Colon (tissue), 2 donors: ENCODE measurements around the gene B4GALT5.
"Not testable (repeated sequence)": the region's sequence is repeated elsewhere in the genome, so short reads cannot be mapped to it uniquely, and the experiment has no call there.

Source experiments
- FAIRE-seq: peaks from 2 replicates; lab custom pipeline; 2012; peaks lifted over from hg19 to GRCh38; lab: Jason Lieb, UNC
- donor health status: control.
- donor health status: control.

Gene B4GALT5

DNA sequence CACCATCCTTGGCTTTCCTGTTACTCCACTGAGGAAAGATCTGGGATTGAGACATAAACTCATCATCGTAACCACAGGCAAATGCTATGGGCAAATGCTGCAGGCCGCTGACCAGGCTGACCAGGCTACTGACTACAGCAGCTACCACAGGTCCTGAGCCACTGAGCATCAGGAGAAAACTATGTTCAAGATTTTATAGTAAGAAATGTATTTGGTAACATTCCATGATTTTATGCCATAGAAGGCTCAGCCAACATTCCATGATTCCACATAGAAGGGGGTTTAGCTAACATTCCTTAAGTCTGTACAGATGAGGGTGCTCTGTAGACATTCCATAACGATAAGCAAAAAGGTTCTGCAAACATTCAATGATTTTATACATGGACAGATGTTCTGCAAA, 16.1 kb upstream of the B4GALT5 start:
- no peak for FAIRE-seq

DNA sequence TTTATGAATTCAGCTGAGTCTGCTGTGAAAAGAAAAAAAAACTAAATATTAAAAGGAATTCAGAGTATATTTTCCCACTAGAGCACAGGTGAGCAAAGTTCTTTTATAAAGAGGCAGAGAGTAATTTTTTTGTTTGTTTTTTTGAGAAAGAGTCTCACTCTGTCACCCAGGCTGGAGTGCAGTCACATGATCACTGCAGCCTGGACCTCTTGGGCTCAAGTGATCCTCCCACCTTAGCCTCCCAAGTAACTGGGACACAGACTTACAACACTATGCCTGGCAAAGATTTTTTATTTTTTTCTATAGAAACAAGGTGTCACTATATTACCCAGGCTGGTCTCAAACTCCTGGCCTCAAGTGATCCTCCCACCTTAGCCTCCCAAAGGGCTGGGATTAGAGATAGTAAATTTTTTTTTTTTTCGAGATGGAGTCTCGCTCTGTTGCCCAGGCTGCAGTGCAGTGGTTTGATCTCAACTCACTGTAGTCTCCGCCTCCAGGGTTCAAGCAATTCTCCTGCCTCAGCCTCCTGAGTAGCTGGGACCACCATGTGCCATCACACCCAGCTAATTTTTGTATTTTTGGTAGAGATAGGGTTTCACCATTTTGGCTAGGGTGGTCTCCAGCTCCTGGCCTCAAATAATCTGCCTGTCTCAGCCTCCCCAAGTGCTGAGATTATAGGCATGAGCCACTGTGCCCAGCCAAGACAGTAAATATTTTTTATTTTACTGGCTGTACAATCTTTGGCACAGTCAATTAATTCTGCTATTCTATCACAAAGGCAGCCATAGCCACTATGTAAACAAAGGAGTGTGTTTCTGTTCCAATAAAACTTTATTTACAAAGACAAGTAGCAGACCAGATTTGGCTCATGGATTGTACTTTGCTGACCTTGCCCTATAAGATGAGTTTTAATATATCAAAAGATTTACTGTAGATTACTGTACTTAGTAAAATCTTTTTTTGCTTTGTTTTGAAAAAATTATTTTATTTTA, 14.5 kb upstream of the B4GALT5 start:
- no peak for FAIRE-seq

GRCh38 chr20:49727478-49727877, 13.8 kb upstream of the B4GALT5 start:
- FAIRE-seq, result no peak

DNA sequence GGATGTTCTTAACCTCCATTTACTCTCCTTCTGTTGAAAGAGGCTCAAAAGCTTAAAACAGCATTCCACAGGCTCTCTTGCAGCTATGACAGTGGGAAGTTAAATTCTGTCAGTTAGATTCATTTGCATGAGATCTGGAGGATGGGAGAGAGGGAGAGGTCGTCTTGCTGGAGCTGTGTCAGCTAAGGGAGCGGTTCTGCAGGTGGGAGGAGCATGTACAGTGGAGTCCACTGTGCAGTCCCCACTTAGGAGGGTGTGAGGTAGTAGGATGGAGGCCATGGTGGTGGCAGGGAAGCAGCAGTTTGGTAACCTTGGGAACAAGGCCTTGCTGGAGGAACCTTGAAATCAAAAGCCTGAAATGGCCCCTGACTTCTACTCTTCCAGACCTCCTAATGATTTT, 12.0 kb upstream of the B4GALT5 start:
- no peak for FAIRE-seq

GRCh38 chr20:49725224-49725606, 11.5 kb upstream of the B4GALT5 start:
- not testable (repeated sequence) for FAIRE-seq

DNA sequence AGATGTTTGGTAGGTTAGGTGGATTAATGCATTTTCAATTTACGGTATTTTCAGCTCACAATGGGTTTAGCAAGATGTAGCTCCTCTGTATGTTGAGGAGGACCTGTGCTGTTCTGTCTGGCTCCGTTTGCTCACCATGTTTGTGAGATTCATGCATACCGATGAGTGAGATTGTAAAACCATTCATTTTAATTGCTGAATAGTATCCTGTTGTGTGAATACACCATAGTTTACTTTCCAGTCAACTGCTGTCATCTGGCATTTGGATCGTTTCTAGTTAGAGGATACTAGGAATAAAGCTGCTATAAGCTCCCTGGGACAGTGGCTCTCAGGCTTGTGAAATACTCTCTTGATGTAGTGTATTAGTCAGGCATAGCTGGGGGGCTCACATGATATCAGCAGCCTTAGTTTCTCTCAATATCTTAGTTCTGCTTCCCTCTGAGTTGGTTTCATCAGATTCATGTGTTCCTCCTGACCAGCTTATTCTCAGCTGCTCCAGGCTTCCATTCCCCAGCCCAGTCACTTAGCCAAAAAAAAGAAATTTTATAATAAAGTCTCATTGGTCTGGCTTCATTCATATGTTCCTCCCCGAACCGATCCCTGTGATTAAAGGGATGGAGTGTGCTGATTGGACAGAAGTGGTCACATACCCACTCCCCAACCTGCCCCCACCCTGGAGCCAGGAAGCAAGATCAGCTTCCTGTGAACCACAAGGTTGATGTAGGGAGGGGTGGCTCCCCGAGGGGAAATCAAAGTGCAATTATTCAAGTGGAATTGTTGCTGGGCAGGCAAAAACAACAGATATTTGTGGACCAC, 10.9 kb upstream of the B4GALT5 start:
- no peak for FAIRE-seq

- FAIRE-seq, result not testable (repeated sequence)
These were observed 10.1 kb upstream of the B4GALT5 start for GRCh38 chr20:49723758-49724157.

- FAIRE-seq, result not testable (repeated sequence)
These were observed 7.6 kb upstream of the B4GALT5 start for GRCh38 chr20:49721326-49721725.

- FAIRE-seq, result no peak
These were observed 1.8 kb upstream of the B4GALT5 start for GRCh38 chr20:49715466-49715865.

- no peak for FAIRE-seq
These were observed 504 bp downstream of the B4GALT5 start for GRCh38 chr20:49712996-49713752.

DNA sequence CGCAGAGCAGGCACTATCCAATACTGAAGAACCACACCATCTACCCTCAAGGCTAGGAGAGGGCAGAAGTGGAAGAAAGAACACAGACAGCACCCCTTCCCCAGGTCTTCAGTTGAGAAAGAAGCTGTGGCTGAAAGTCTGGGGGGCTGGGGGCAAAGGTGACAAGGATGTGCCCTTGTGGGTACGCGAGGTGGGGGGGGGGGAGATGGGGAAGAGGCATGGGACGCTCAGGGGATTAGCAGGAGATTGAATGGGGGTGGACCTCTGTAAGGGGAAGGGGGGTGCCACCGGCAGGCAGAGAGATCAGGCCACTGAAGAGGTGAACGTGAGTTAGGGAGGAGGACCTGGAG, 1.1 kb downstream of the B4GALT5 start:
- FAIRE-seq, result no peak

DNA sequence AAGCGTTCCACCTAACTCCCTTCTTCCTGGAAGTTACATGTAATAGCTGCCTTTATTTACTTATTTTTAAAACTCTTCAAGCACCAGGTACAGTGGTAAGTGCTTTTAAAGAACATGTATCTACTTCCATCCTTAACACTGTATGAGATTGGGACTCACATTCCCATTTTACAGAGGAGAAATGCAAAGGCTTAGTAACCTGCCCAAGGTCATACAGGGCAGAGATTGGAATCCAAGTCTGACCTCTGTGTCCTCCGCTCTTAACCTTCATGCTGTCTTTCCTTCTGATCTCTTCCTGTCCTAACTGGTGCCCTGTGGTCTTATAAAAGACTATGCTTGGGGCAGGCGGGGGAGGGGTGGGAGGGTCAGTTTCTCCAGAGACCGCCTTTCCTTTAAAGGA, 1.6 kb downstream of the B4GALT5 start:
- no peak for FAIRE-seq

DNA sequence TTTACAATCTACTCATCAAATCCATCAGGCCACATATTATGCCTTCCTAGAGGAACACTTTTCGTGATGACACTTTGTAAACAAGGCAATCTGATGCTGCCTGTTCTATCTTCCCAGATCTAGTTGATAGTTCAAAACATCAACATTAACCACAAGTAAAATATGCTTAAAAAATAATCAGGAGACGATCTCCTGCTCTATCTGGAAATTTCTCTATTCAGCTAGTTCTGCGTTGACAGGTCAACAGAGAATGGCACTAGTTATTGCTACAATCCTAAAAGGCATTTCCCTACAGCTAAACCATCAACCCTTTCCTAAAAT, 2.1 kb downstream of the B4GALT5 start:
- no peak for FAIRE-seq

- no peak for FAIRE-seq
These were observed 2.6 kb downstream of the B4GALT5 start for GRCh38 chr20:49710971-49711666.

DNA sequence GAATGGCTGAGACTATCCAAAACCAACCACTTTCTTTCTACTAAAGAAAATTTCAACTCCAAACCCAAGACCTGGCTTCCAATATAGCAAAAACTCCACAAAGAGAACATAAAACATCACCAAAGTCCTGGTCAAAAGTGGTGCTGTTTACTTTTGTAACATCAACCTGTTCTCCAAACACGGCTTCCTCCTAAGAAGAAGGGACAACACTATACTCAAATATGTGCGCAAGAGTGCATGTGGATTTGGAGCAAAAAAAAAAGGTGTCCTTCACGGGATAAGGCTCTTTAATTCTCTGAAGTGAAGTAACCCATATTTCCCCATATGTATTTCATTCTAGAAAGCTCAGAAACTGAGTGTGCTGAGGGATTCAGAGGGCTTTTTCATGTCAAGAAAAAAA, 6.6 kb downstream of the B4GALT5 start:
- FAIRE-seq, result no peak

DNA sequence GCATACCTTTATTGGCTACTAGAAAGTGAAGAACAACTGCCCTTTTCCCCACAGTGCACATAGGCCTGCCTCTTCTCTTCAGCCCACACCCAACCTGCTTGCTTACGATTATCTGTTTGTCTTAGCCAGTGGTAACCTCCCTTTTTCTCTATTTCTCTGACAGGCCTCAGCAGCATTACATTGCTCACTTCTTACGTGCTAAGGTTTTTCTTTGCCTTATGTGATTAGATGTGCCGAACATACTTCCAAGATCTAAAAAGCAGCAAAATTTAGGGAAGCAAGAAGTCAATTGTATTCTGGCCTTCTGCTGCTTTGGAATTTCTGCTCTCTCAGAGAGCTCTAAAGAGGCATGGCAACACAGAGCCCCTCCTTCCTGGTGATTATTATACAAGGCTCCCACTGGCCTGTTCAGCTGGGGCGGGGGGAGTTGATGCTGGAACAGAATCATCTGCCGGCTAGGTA, 7.0 kb downstream of the B4GALT5 start:
- no peak for FAIRE-seq

DNA sequence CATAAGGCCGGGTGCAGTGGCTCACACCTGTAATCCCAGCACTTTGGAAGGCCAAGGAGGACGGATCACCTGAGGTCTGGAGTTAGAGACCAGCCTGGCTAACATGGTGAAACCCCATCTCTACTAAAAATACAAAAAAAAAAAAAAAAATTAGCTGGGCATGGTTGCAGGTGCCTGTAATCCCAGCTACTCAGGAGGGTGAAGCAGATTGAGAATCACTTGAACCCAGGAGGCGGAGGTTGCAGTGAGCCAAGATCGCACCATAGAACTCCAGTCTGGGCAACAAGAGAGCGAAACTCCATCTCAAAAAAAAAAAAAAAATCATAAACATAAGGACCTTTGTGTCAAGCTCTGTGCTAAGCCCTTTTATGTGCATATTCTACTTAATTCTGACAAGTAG, 7.8 kb downstream of the B4GALT5 start:
- not testable (repeated sequence) for FAIRE-seq

- no peak for FAIRE-seq
These were observed 8.3 kb downstream of the B4GALT5 start for GRCh38 chr20:49705358-49705757.

GRCh38 chr20:49704932-49705336, 8.7 kb downstream of the B4GALT5 start:
- FAIRE-seq, result no peak

GRCh38 chr20:49701916-49702315, 11.8 kb downstream of the B4GALT5 start:
- FAIRE-seq, result no peak

- no peak for FAIRE-seq
These were observed 12.4 kb downstream of the B4GALT5 start for GRCh38 chr20:49701241-49701790.
